Central memory CD8-positive, alpha-beta T cell (primary cell): ENCODE results near the gene GPC5.

Source experiments
- ATAC-seq: fragments of 150-1000 bp; cut with Tn5 transposase; replicated peaks from 2 replicates; pipeline ENCODE4 v1.10.0; 2022; ENCODE audit warnings: mild to moderate bottlenecking, moderate FRiP score, moderate number of reproducible peaks; ENCODE audit not compliant: poor library complexity, severe bottlenecking; ENCODE audit errors: extremely low read depth
- DNase-seq, 2 donors: peaks; one replicate each; pipeline ENCODE4 v3.0.0; 2021; ENCODE audit warnings: low spot score in 2 of 2
- H3K27ac Mint-ChIP-seq: one replicate; pipeline ENCODE4 v1.8.0; 2022; ENCODE audit warnings: low read depth, mild to moderate bottlenecking, moderate library complexity, mixed read lengths
- H3K27me3 Mint-ChIP-seq: one replicate; pipeline ENCODE4 v1.8.0; 2022; ENCODE audit warnings: mixed read lengths
- H3K36me3 Mint-ChIP-seq: one replicate; pipeline ENCODE4 v1.8.0; 2022; ENCODE audit warnings: mild to moderate bottlenecking, moderate library complexity, mixed read lengths; ENCODE audit not compliant: insufficient read depth
- H3K4me1 Mint-ChIP-seq: one replicate; pipeline ENCODE4 v1.8.0; 2022; ENCODE audit warnings: mixed read lengths
- H3K4me3 Mint-ChIP-seq: one replicate; pipeline ENCODE4 v1.8.0; 2022; ENCODE audit warnings: mild to moderate bottlenecking, moderate library complexity, mixed read lengths
- H3K9me3 Mint-ChIP-seq: one replicate; pipeline ENCODE4 v1.8.0; 2022; ENCODE audit warnings: mixed read lengths

Gene GPC5

GRCh38 chr13:92390217-92390616 lies 991.8 kb downstream of the GPC5 start:
- no peak overlapping the region for H3K4me3 Mint-ChIP-seq
- ATAC-seq: no peak
- H3K36me3 Mint-ChIP-seq: no peaks in the 10 kb centered on the region
- peaks cover 6% of the 10 kb centered on the region for H3K9me3 Mint-ChIP-seq
- no peak overlapping the region for H3K27ac Mint-ChIP-seq
- H3K4me1 Mint-ChIP-seq: no peaks in the 10 kb centered on the region
- H3K27me3 Mint-ChIP-seq: no peaks in the 10 kb centered on the region
- DNase-seq: no peak

GRCh38 chr13:92403606-92404005 lies 1005.2 kb downstream of the GPC5 start:
- ATAC-seq (no peak), DNase-seq (no peak)
- Mint-ChIP-seq H3K9me3 (peaks cover 10% of the 10 kb centered on the region), H3K4me3 (no peak overlapping the region), H3K36me3 (peaks cover 2% of the 10 kb centered on the region), H3K27me3 (no peaks in the 10 kb centered on the region), H3K27ac (no peak overlapping the region), H3K4me1 (no peaks in the 10 kb centered on the region)

- Mint-ChIP-seq H3K27me3 (no peaks in the 10 kb centered on the region), H3K4me3 (no peak overlapping the region), H3K27ac (no peak overlapping the region), H3K36me3 (peaks cover 2% of the 10 kb centered on the region), H3K4me1 (no peaks in the 10 kb centered on the region), H3K9me3 (peaks cover 5% of the 10 kb centered on the region)
- ATAC-seq: no peak
- DNase-seq: no peak
Measured at GRCh38 chr13:92407858-92408257, 1009.4 kb downstream of the GPC5 start.

- DNase-seq (no peak), ATAC-seq (no peak)
- no peak overlapping the region for H3K4me3 Mint-ChIP-seq
- H3K27ac Mint-ChIP-seq: no peak overlapping the region
- H3K36me3 Mint-ChIP-seq: peaks cover 2% of the 10 kb centered on the region
- H3K4me1 Mint-ChIP-seq: no peaks in the 10 kb centered on the region
- no peaks in the 10 kb centered on the region for H3K27me3 Mint-ChIP-seq
- peaks cover 20% of the 10 kb centered on the region for H3K9me3 Mint-ChIP-seq
Measured at GRCh38 chr13:92412481-92412880, 1014.1 kb downstream of the GPC5 start.

GRCh38 chr13:92412996-92413395 lies 1014.6 kb downstream of the GPC5 start:
- Mint-ChIP-seq H3K36me3 (peaks cover 2% of the 10 kb centered on the region), H3K27ac (no peak overlapping the region), H3K9me3 (peaks cover 19% of the 10 kb centered on the region), H3K27me3 (no peaks in the 10 kb centered on the region), H3K4me1 (no peaks in the 10 kb centered on the region), H3K4me3 (no peak overlapping the region)
- no peak for DNase-seq
- ATAC-seq: no peak

- no peak overlapping the region for H3K4me3 Mint-ChIP-seq
- H3K27ac Mint-ChIP-seq: no peak overlapping the region
- H3K36me3 Mint-ChIP-seq: no peaks in the 10 kb centered on the region
- peaks cover 15% of the 10 kb centered on the region for H3K9me3 Mint-ChIP-seq
- no peak for DNase-seq
- H3K27me3 Mint-ChIP-seq: no peaks in the 10 kb centered on the region
- H3K4me1 Mint-ChIP-seq: no peaks in the 10 kb centered on the region
- ATAC-seq: no peak
Measured at GRCh38 chr13:92413452-92413851, 1015.0 kb downstream of the GPC5 start.

- ATAC-seq: no peak
- peaks cover 15% of the 10 kb centered on the region for H3K9me3 Mint-ChIP-seq
- no peaks in the 10 kb centered on the region for H3K36me3 Mint-ChIP-seq
- no peak overlapping the region for H3K4me3 Mint-ChIP-seq
- no peak for DNase-seq
- H3K27ac Mint-ChIP-seq: no peak overlapping the region
- H3K27me3 Mint-ChIP-seq: no peaks in the 10 kb centered on the region
- H3K4me1 Mint-ChIP-seq: no peaks in the 10 kb centered on the region
Measured at GRCh38 chr13:92414851-92415250, 1016.4 kb downstream of the GPC5 start.

- H3K27me3 Mint-ChIP-seq: no peaks in the 10 kb centered on the region
- ATAC-seq: no peak
- H3K36me3 Mint-ChIP-seq: no peaks in the 10 kb centered on the region
- no peak for DNase-seq
- H3K4me3 Mint-ChIP-seq: no peak overlapping the region
- no peaks in the 10 kb centered on the region for H3K4me1 Mint-ChIP-seq
- peaks cover 15% of the 10 kb centered on the region for H3K9me3 Mint-ChIP-seq
- no peak overlapping the region for H3K27ac Mint-ChIP-seq
Measured at GRCh38 chr13:92415781-92416180, 1017.4 kb downstream of the GPC5 start.

GRCh38 chr13:92418818-92419412 lies 1020.5 kb downstream of the GPC5 start:
- H3K36me3 Mint-ChIP-seq: no peaks in the 10 kb centered on the region
- no peak overlapping the region for H3K27ac Mint-ChIP-seq
- H3K27me3 Mint-ChIP-seq: no peaks in the 10 kb centered on the region
- ATAC-seq (no peak), DNase-seq (no peak)
- H3K4me1 Mint-ChIP-seq: no peaks in the 10 kb centered on the region
- H3K4me3 Mint-ChIP-seq: no peak overlapping the region
- peaks cover 15% of the 10 kb centered on the region for H3K9me3 Mint-ChIP-seq

GRCh38 chr13:92429231-92429630 lies 1030.8 kb downstream of the GPC5 start:
- Mint-ChIP-seq H3K4me1 (no peaks in the 10 kb centered on the region), H3K36me3 (no peaks in the 10 kb centered on the region)

GRCh38 chr13:92433386-92433785 lies 1035.0 kb downstream of the GPC5 start:
- Mint-ChIP-seq H3K4me1 (no peaks in the 10 kb centered on the region), H3K9me3 (peaks cover 18% of the 10 kb centered on the region), H3K36me3 (no peaks in the 10 kb centered on the region), H3K27me3 (no peaks in the 10 kb centered on the region), H3K27ac (no peak overlapping the region), H3K4me3 (no peak overlapping the region)
- no peak for DNase-seq
- ATAC-seq: no peak

More at GRCh38 chr13:92429231-92429630, 1030.8 kb downstream of the GPC5 start:
- Mint-ChIP-seq H3K27me3 (no peaks in the 10 kb centered on the region), H3K27ac (no peak overlapping the region), H3K9me3 (peaks cover 18% of the 10 kb centered on the region), H3K4me3 (no peak overlapping the region)
- DNase-seq (no peak), ATAC-seq (no peak)

GRCh38 chr13:92433963-92434362 lies 1035.5 kb downstream of the GPC5 start:
- no peaks in the 10 kb centered on the region for H3K4me1 Mint-ChIP-seq
- no peak for ATAC-seq
- no peak overlapping the region for H3K4me3 Mint-ChIP-seq
- H3K27me3 Mint-ChIP-seq: no peaks in the 10 kb centered on the region
- no peaks in the 10 kb centered on the region for H3K36me3 Mint-ChIP-seq
- peaks cover 24% of the 10 kb centered on the region for H3K9me3 Mint-ChIP-seq
- no peak for DNase-seq
- H3K27ac Mint-ChIP-seq: no peak overlapping the region

- H3K4me3 Mint-ChIP-seq: no peak overlapping the region
- ATAC-seq (no peak), DNase-seq (no peak)
- no peaks in the 10 kb centered on the region for H3K36me3 Mint-ChIP-seq
- no peak overlapping the region for H3K27ac Mint-ChIP-seq
- no peaks in the 10 kb centered on the region for H3K27me3 Mint-ChIP-seq
- peaks cover 32% of the 10 kb centered on the region for H3K9me3 Mint-ChIP-seq
- no peaks in the 10 kb centered on the region for H3K4me1 Mint-ChIP-seq
Measured at GRCh38 chr13:92436924-92437323, 1038.5 kb downstream of the GPC5 start.

- Mint-ChIP-seq H3K4me1 (no peaks in the 10 kb centered on the region), H3K9me3 (peaks cover 28% of the 10 kb centered on the region), H3K4me3 (no peak overlapping the region), H3K27me3 (no peaks in the 10 kb centered on the region), H3K27ac (no peak overlapping the region), H3K36me3 (no peaks in the 10 kb centered on the region)
- DNase-seq (no peak), ATAC-seq (no peak)
Measured at GRCh38 chr13:92444244-92444643, 1045.8 kb downstream of the GPC5 start.
